GM21423 (cell line): ENCODE results near the gene ARL6.

Experiments
- ATAC-seq: cut with Tn5 transposase; IDR thresholded peaks from one replicate; pipeline ENCODE4 v1.9.1; 2021; ENCODE audit warnings: mild to moderate bottlenecking, moderate library complexity; ENCODE audit not compliant: unreplicated experiment

ARL6 gene

GRCh38 chr3:97764407-97765238, at the start of gene ARL6:
Gene ARL6 (plus strand): TSS chr3:97764758. CDS start chr3:97768108, 3,350 bp downstream.
- peak; percentile 93 for ATAC-seq

DNA sequence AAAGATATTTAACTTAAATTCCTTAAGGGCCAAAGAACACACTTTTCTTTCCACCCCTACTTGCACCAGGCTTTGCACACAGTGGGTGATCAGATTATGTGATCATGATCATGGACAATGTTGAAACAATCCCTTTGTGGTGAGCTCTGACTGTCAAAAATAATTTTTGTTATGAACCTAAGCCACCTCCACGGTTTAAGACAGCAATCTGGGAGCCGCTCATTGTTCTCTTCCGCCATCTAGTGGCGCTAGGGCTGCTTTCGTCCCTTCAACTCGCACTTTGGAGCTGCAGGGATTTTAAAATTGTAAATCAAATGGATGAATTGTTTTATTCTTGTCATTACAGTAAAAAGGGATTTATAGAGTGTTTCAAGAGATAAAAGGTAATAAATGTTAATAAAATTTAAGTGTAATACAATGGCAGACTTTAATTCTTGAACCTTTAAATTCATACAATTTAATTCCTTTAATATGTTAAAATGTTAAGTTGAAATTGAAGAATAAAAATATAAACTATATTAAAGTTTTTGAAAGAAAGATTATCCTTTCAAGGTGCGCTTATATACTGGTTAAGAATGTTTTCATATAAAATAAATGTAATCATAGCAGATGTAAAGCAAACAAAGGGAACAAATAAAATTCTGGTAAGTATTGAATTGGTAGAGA, 45.3 kb upstream of the ARL6 start:
- ATAC-seq: peak; percentile 92

- ATAC-seq: no peak
Measured at GRCh38 chr3:97720417-97720816, 44.1 kb upstream of the ARL6 start.

- no peak for ATAC-seq
Measured at GRCh38 chr3:97721446-97721845, 43.1 kb upstream of the ARL6 start.

DNA sequence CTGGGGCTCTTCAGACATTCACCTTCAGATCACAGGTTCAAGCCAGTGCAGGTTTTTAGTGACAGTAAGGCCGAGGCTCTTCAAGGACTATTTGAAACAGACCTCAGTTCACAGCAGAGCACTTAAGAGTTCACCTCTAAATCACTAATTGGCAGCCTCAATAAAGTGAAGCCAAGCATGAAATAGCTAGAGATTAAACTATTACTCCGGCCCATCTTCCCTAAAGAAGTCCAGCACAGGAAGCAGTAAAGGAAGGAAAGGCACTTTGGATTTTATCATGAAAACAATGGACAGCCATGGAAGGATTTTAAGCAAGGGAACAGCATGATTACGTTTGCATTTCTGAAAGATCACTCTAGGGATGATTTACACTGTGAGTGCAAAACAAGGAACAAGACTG, 27.6 kb upstream of the ARL6 start:
- ATAC-seq: no peak

DNA sequence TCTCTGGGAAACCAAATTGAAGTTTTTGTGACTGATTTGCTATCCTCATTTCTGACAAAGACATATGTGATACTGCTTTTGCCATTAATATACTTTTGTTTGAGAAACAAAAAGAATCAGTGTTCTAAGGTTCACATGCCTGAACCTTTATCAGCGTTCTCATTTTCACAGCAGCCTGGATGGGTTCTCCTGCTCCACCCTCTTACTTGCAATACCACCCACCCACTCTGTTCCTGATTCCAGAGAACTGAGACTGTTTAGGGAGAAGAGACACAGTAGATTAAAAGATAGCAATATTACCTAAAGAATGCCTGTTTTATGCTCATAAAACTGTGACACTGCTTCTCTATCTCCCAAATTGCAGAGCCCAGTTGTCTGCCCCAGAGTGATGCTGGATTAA, 25.8 kb upstream of the ARL6 start:
- ATAC-seq: no peak

GRCh38 chr3:97742036-97742435, 22.5 kb upstream of the ARL6 start:
- no peak for ATAC-seq

- no peak for ATAC-seq
Measured at GRCh38 chr3:97744289-97744688, 20.3 kb upstream of the ARL6 start.

GRCh38 chr3:97763586-97764406, 762 bp upstream of the ARL6 start:
- ATAC-seq: no peak

DNA sequence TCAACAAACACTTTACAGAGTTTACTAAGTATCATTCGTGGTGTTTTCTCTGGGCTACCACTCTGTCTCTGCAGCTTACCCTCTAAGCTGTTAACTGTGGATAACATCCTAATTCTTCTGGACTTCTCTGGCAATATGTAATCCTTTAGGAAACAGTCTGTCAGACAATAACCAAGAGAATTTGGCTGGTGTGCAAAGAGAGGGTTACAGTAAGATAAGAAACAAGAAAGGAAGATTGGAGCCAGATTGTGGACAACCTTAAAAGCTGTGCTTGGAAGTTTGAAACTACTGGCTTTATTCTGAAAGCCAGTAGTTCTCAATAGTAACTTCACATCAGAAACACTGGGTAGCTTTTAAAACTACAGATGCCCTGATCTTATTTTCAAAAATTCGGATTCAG, 778 bp downstream of the ARL6 start:
- ATAC-seq: no peak

GRCh38 chr3:97772926-97773325, 8.4 kb downstream of the ARL6 start:
- no peak for ATAC-seq

DNA sequence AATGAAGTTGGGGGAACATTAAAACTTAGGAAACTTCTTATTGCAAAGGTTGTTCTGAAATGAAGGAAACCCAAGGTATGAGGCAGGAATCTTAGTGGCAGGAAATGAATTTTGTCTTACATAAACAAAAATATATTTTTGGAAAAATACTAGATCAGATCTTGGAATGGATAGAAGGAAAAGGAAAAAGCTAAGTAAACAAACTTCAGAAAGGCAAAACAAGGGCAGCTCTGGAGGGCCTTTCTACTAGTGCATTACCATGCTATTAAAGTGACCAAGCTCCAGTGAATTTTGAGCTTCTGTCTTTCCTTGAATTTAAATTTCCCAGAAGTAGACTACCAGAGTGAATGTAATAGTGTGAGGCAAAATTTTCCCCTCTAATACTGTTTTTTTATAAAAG, 13.6 kb downstream of the ARL6 start:
- ATAC-seq: no peak

GRCh38 chr3:97793420-97794019, 29.0 kb downstream of the ARL6 start:
- peak; percentile 74 for ATAC-seq

GRCh38 chr3:97795951-97796350, 31.4 kb downstream of the ARL6 start:
- no peak for ATAC-seq

DNA sequence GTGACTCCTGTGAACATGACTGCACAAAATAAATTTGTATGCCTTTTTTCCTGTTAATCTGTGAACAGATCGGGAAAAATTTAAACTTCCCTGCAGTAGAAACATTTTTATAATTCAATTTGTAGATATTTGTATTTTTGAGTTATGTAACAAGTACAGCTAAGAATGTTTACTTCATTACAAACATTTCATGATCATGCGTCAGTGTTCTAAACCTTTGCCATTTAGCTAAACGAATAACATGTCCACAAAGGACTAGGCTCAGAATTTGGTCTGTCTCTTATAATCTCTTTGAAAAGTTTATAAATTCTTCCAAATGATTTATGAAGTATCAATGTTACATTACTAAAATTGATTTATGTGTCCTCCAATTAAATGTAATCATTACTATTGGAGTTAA, 39.9 kb downstream of the ARL6 start:
- ATAC-seq: no peak

DNA sequence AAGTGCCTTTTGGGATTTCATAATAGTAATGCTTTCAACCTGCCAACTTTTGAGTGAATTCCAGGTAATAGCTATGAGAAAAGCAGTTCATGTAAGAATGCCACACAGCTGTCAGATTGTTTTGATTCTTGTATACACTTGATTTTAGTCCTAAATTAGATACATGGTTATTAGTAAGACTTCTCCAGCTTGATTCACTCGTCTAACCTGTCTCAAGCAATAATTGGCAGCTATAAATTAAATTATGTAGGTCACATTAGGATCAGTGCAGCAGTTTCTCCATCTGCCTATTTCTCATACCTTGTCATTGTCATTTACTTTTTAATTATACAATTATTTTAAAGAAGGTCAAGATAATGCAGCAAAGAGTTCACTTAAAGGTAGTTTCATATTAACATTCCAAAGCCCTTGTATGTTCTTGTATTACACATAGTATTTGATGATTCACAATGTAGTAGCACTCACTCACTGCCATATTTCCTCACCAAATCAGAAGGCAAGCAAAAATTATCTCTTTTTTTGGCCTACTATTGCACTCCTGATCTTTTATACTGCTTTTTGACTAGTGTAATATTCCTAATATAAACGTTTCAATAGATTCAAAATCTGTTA, 46.3 kb downstream of the ARL6 start:
- no peak for ATAC-seq

- ATAC-seq: no peak
Measured at GRCh38 chr3:97815149-97815917, 50.8 kb downstream of the ARL6 start.

DNA sequence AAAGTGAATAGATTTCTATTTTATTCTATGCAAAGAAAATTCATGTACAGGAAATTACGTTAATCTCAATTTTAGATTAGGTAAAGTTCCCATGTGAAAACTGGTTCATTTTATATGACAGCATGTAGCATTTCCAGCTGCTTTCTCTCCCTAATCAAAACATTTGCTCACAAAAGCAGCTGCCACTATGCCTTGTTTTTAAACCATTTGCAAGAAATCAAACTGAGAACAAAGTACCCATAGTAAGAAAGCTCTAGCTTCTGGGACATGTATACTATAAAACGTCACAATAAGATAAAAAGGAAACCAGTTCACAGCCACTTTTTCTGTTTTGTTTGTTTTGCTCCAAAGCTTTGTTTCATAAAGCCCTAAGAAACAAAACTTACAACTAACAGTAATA, 52.3 kb downstream of the ARL6 start:
- no peak for ATAC-seq

- no peak for ATAC-seq
Measured at GRCh38 chr3:97817965-97818364, 53.4 kb downstream of the ARL6 start.

- ATAC-seq: no peak
Measured at GRCh38 chr3:97820780-97821179, 56.2 kb downstream of the ARL6 start.
